Stimulated activated CD8-positive, alpha-beta memory T cell treated with anti-CD3 and anti-CD28 coated beads, Interleukin-4, amount 100 ng/mL, for 24 hours (primary cell): ENCODE results near the gene PGA5.
"Not testable (repeated sequence)": the region's sequence is repeated elsewhere in the genome, so short reads cannot be mapped to it uniquely, and the experiment has no call there.

ENCODE experiments used
- DNase-seq: peaks from one replicate; pipeline ENCODE4 v3.0.0-alpha.2; 2020; ENCODE audit warnings: low read depth

The PGA5 gene

DNA sequence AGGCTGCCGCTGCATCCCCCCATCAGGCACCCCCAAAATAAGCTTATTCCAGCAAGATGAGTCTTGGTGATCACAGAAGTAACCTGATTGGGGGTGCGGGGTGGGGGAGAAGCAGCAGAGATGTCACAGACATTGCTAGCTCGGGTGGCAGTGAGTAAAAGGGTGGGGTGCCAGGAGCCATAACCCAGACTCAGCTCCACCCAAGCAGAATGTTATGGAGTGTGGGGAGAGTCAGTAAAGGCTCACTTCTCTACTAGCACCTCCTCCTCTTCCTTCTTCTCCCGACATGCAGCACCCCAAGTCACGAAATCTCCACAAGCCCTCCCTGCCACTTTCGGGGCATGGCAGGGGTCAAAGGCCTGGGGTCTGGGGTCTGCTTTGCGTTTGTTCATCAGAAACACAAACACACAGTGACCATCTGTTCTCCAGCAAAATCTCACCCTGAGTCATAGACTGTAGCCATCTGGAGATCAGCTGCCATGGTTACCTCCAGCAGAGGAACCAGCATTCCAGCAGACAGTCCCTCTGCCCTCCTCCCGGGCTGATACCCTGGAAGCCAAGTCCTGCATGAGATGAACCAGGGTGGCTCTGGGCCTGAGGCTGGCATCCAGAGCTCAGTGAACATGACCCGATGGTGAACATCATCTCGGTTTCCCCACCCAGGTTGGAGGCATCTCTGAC is 14.4 kb upstream of the PGA5 start:
- DNase-seq, result not testable (repeated sequence)

DNA sequence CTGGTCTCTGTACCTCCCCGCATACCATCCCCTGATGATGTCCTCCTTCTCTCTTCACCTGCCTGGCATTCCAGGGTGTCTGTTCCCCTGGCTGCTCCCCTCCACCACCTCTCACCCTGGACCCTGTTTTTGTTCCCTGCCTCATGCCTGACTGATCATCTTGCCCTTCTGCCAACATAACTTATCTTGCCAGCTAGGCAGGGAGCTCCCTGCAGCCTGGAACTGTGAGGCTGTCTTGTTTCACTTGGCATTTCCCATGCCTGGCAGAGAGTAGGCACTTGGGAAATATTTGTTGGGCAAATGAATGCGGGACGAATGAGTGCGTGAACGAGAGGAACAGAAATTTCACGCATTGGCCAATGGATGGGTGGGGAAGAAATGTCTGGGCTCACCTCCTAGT is 11.5 kb upstream of the PGA5 start:
- DNase-seq, result not testable (repeated sequence)

DNA sequence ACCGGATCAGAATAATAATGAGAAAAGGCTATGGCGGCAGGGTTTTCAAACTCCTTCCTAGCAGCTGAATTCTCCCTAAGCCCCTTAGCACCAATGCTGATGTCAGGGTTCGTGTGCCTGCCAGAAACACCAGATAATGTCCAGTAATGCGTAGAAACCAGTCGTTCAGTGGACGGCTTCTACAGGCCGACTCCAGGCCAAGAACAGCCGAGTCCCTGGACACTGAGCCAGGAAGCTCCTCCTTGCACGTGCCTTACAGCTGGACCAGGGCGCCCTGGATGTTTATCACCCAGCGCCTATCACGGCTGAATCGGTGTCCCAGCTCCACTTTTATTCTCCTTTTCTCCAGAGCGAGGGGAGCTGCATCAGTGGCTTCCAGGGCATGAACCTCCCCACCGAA is 9.9 kb upstream of the PGA5 start:
- DNase-seq, result not testable (repeated sequence)

- not testable (repeated sequence) for DNase-seq
Observed at GRCh38 chr11:61231585-61231984, 9.4 kb upstream of the PGA5 start.

DNA sequence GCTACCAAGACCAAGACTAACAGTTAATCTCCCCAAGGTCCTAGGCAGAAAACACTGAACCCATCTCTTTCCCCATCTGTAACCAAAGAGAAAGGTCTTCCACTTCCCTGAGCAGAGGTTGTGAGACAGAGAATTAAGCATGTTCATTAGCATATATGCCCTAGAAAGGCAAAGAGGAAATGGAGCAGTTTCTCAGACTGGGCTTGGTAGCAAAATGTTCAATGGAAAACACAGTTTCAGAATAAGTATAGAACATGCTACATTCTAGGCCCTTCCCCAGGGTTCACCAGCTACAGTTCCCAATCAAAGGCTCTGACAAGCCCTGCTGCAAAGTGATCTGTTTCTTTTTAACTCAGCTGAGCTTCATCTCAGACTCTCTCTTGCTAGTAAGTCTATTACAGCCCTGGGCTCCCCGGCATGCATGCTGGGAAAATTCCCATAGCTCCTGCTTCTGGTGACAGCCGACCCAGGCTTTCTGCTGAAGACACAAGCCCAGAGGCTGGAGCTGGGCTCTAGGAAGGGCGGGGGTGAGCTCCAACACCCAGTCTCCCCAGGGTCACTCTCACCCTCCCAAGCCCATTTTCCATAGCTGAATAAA is 8.3 kb upstream of the PGA5 start:
- not testable (repeated sequence) for DNase-seq

- not testable (repeated sequence) for DNase-seq
Observed at GRCh38 chr11:61237130-61237529, 3.8 kb upstream of the PGA5 start.

- DNase-seq, result not testable (repeated sequence)
Observed at GRCh38 chr11:61240288-61240687, 687 bp upstream of the PGA5 start.

- DNase-seq, result not testable (repeated sequence)
Observed at GRCh38 chr11:61241526-61241925, 551 bp downstream of the PGA5 start.

GRCh38 chr11:61245284-61245964 is 4.4 kb downstream of the PGA5 start:
- not testable (repeated sequence) for DNase-seq

DNA sequence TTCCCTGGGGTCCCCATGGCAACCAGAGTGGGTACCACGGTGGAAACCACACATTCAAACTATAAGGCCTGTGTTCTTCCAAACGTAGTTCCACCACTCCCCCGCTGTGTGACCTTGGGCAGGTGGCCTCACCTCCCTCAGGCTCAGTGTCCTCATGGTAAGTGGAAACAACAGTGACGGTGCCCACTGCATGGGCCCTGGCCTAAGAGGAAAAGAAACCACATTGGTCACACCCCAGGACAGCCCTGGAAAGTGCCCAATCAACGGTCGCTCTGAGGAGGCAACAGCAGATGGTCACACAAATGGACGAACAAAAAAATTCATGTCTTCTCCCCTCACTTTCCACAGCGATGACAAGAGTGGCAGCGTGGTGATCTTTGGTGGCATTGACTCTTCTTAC is 7.1 kb downstream of the PGA5 start:
- DNase-seq, result not testable (repeated sequence)

DNA sequence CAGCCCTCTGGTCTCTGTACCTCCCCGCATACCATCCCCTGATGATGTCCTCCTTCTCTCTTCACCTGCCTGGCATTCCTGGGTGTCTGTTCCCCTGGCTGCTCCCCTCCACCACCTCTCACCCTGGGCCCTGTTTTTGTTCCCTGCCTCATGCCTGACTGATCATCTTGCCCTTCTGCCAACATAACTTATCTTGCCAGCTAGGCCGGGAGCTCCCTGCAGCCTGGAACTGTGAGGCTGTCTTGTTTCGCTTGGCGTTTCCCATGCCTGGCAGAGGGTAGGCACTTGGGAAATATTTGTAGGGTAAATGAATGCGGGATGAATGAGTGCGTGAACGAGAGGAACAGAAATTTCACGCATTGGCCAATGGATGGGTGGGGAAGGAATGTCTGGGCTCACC is 8.2 kb downstream of the PGA5 start:
- DNase-seq, result not testable (repeated sequence)

GRCh38 chr11:61250796-61251765 is 10.1 kb downstream of the PGA5 start:
- DNase-seq, result not testable (repeated sequence)

DNA sequence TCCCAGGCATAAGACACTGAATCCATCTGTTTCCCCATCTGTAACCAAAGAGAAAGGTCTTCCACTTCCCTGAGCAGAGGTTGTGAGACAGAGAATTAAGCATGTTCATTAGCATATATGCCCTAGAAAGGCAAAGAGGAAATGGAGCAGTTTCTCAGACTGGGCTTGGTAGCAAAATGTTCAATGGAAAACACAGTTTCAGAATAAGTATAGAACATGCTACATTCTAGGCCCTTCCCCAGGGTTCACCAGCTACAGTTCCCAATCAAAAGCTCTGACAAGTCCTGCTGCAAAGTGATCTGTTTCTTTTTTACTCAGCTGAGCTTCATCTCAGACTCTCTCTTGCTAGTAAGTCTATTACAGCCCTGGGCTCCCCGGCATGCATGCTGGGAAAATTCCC is 11.4 kb downstream of the PGA5 start:
- DNase-seq, result not testable (repeated sequence)

DNA sequence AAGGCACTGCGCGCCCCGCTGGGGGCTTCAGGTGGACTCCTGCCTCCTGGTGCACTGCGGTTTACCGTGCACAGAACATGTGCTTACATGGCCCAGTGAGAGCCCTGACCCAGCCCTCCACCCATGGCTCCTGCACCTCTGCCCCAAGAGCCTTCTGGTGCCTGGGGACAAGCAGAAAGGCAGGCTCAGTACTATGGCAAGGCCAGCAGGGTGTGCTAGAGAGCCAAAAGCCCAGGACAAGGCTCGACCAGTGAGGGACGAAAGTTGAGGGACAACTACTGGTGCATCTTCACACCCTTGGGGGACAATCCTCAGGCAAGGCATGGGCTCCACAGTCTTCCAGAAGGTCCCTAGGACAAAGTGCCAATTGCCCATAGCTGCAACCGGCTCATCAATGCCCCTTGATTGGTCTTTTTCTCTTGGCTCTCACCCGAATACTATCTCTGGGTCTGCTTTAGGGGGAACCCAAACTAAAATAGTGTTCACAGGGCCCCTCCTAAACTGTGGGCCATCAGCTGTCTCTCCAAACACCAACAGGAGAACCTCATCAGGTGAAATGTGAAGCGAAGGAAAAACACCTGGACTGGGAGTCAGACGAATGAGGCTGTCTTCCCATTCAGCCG is 13.5 kb downstream of the PGA5 start:
- DNase-seq, result peak; percentile 44

DNA sequence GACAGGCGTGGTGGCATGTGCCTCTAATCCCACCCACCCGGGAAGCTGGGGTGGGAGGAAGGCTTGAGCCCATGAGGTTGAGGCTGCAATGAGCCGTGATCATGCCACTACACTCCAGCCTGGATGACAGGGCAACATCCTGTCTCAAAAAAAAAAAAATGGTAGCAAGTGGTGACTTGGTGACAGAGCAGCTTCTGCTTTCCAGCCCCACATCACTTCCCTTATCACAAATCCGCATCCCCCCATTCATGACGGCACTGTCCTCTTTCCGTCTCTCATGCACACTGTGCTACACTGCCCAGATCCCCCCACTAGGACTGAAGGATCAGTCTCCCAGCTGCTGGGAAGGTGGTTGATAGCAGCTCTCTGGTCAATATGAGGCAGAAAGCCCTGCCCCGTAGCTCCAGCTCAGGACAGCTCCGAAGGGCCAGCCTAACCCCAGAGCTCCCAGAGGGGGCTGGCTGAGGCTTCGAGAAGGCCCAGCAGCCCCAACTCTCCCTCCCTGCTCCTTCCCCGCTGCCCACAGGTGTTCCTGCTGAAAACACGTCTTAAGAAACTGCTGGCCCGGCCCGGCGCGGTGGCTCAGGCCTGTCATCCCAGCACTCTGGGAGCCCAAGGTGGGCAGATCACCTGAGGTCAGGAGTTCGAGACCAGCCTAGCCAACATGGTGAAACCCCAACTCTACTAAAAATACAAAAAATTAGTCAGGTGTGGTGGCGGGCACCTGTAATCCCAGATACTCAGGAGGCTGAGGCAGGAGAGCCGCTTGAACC is 15.9 kb downstream of the PGA5 start:
- no peak for DNase-seq

DNA sequence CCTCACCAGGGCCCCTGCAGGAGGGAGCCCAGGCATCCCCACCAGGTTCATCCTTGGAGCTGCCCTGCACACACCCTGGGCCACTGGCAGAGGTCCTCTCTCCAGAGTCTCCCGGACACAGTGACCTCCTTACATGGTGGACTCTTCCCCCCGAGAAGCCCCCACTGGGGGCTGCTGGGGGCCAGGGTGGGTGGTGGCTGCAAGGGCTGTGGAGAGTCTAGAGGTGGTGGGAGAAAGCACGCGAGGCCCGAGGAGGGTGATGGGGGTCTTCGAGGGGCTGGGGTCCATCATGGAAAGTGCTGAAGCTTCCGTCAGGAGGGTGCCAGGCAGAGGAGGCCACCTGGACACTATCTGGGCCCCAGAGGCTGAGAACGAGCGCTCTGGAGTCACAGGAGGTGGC is 17.6 kb downstream of the PGA5 start:
- no peak for DNase-seq

DNA sequence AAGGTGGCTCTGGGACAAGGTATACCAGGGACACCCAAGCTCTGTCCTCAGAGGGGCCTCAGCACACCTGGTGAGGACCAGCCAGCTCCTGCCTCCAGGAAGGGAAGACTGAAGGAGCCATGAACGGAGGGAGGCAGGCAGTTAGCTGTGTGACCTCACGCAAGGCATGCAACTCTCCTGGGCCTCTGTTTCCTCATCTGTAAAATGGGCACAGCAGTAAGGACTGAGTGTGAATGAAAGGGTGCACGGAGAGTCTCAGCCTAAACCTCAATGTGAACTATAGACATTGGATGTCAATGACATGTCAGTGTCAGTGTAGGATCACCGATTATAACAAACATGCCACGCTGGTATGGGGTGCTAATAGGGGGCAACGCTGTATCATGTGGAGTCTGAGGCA is 18.4 kb downstream of the PGA5 start:
- no peak for DNase-seq

DNA sequence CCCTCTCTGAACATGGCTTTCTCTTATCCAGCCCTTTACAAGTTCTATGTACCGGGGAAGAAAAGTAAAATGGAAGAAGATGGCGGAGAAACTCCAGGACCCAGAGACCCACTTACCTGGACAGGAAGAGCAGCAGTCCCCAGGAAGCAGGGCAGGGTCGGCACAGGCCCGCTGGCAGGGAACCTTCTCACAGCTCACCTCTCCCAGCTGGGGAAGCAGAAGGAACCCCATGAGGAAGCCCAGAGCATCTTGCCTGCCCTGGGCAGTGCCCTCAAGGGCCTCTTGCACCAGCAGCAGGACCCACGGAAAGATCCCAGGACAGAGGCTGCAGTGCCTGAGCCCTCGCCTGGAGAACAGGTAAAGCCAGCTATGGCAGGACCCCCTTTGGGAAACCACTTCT is 23.4 kb downstream of the PGA5 start:
- no peak for DNase-seq

DNA sequence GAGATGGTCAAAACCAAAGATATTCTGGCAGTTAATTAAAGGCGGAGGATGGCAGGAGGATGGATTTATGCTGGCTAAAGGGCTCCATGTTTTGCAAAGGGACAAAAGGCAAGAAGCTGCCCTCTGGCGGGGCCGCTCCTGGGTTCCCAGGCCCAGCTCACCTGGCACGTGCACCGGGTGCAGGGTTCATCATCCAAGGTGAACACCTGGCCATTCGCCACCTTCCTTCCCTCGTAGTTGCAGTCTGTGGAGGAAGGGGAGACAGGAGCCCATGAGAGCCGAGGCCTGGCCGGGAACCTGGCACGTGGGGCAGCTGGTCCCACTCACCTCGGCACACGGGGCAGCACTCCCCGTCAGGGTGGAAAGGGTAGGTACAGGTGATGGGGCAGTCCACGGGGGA is 23.8 kb downstream of the PGA5 start:
- DNase-seq, result no peak

GRCh38 chr11:61265357-61265756 is 24.4 kb downstream of the PGA5 start:
- DNase-seq, result no peak

- no peak for DNase-seq
Observed at GRCh38 chr11:61266602-61267001, 25.6 kb downstream of the PGA5 start.
